Neuronal stem cell (in vitro differentiated cells): Measurements from ENCODE around the gene ASIP.
"Not testable (repeated sequence)": the region's sequence is repeated elsewhere in the genome, so short reads cannot be mapped to it uniquely, and the experiment has no call there.

Source experiments
- DNase-seq: peaks from one replicate; pipeline ENCODE4 v3.0.0-alpha.2; 2013; ENCODE audit warnings: low spot score
- H2AFZ ChIP-seq: one replicate; pipeline ENCODE4 v1.6.1; 2013; ENCODE audit warnings: mild to moderate bottlenecking, low read length, inconsistent platforms
- H2AK5ac ChIP-seq: 2 replicates; pipeline ENCODE4 v1.6.1; 2013; ENCODE audit warnings: low read depth, mild to moderate bottlenecking, inconsistent platforms, low read length, moderate library complexity, mixed read lengths
- H2BK120ac ChIP-seq: 2 replicates; pipeline ENCODE4 v1.6.1; 2013; ENCODE audit warnings: low read depth, mild to moderate bottlenecking, inconsistent platforms, low read length, moderate library complexity, mixed read lengths
- H2BK12ac ChIP-seq: one replicate; pipeline ENCODE4 v1.6.1; 2013; ENCODE audit warnings: low read length, inconsistent platforms
- H2BK15ac ChIP-seq: 2 replicates; pipeline ENCODE4 v1.6.1; 2013; ENCODE audit warnings: mild to moderate bottlenecking, low read length, inconsistent platforms, mixed read lengths
- H2BK5ac ChIP-seq: one replicate; pipeline ENCODE4 v1.6.1; 2013; ENCODE audit warnings: inconsistent platforms, mild to moderate bottlenecking, low read length, moderate library complexity
- H3K14ac ChIP-seq: one replicate; pipeline ENCODE4 v1.6.1; 2013; ENCODE audit warnings: low read length, inconsistent platforms
- H3K18ac ChIP-seq: 2 replicates; pipeline ENCODE4 v1.6.1; 2013; ENCODE audit warnings: low read length, inconsistent platforms
- H3K23ac ChIP-seq: 2 replicates; pipeline ENCODE4 v1.6.1; 2013; ENCODE audit warnings: low read depth, mild to moderate bottlenecking, mixed read lengths, low read length, inconsistent platforms; ENCODE audit not compliant: poor library complexity
- H3K27ac ChIP-seq: replicated peaks from 3 replicates; pipeline ENCODE4 v1.5.1; 2013; ENCODE audit warnings: low read length, inconsistent platforms
- H3K27me3 ChIP-seq, 3 experiments: 2 replicates each; pipeline ENCODE4 v1.6.1; 2013; ENCODE audit warnings: low read length in 3 of 3, mild to moderate bottlenecking in 2 of 3, inconsistent platforms in 1 of 3, low read depth in 1 of 3, mixed read lengths in 1 of 3, moderate library complexity in 1 of 3; ENCODE audit not compliant: control insufficient read depth in 3 of 3, insufficient read depth in 3 of 3
- H3K36me3 ChIP-seq, 2 donors: replicated peaks in 1 of 2; 2 replicates each; pipeline ENCODE4 v1.6.1; 2013; ENCODE audit warnings: low read length in 2 of 2; ENCODE audit not compliant: control insufficient read depth in 2 of 2, insufficient read depth in 2 of 2
- H3K4ac ChIP-seq: 2 replicates; pipeline ENCODE4 v1.6.1; 2013; ENCODE audit warnings: inconsistent platforms, mild to moderate bottlenecking, low read length, moderate library complexity
- H3K4me1 ChIP-seq, 2 donors: 1 replicate in 1 of 2; 2 replicates in 1 of 2; pipeline ENCODE4 v1.6.1; 2013; ENCODE audit warnings: low read length in 2 of 2, low read depth in 1 of 2; ENCODE audit not compliant: control insufficient read depth in 2 of 2, insufficient read depth in 1 of 2
- H3K4me2 ChIP-seq: one replicate; pipeline ENCODE4 v1.6.1; 2013; ENCODE audit warnings: mild to moderate bottlenecking, low read length, inconsistent platforms; ENCODE audit not compliant: insufficient read depth, poor library complexity, severe bottlenecking
- H3K4me3 ChIP-seq, 2 donors: 2 replicates each; pipeline ENCODE4 v1.5.1; 2013; ENCODE audit warnings: low read length in 2 of 2, mild to moderate bottlenecking in 2 of 2, inconsistent platforms in 1 of 2, moderate library complexity in 1 of 2
- H3K79me1 ChIP-seq: one replicate; pipeline ENCODE4 v1.6.1; 2013; ENCODE audit warnings: low read depth, mild to moderate bottlenecking, inconsistent platforms, low read length, moderate library complexity
- H3K9ac ChIP-seq: one replicate; pipeline ENCODE4 v1.6.1; 2013; ENCODE audit warnings: mild to moderate bottlenecking, low read depth, low read length, inconsistent platforms; ENCODE audit not compliant: poor library complexity
- H3K9me3 ChIP-seq, 2 donors: replicated peaks in 1 of 2; 2 replicates each; pipeline versions ENCODE3 to v1.6.1; 2013; ENCODE audit warnings: low read length in 2 of 2, mild to moderate bottlenecking in 2 of 2, inconsistent platforms in 1 of 2, low read depth in 1 of 2, mixed read lengths in 1 of 2, moderate library complexity in 1 of 2; ENCODE audit not compliant: control insufficient read depth in 2 of 2, insufficient read depth in 1 of 2
- H4K8ac ChIP-seq: one replicate; pipeline ENCODE4 v1.6.1; 2013; ENCODE audit warnings: low read depth, mild to moderate bottlenecking, inconsistent platforms, low read length, moderate library complexity
- H4K91ac ChIP-seq: one replicate; pipeline ENCODE4 v1.6.1; 2013; ENCODE audit warnings: low read length, low read depth, mild to moderate bottlenecking, inconsistent platforms; ENCODE audit not compliant: poor library complexity
- WGBS, 2 donors: extraction: QIAGEN DNeasy Blood & Tissue Kit; methylation state at CpG; one replicate each; pipeline ENCODE4 v1.1.7; 2013; ENCODE audit warnings: missing lambda C conversion rate in 2 of 2, mixed read lengths in 1 of 2; ENCODE audit not compliant: insufficient read length in 2 of 2, insufficient replicate concordance in 1 of 2; ENCODE audit errors: extremely low coverage in 2 of 2; 5-methylcytosine and 5-hydroxymethylcytosine counted together

The ASIP gene

DNA sequence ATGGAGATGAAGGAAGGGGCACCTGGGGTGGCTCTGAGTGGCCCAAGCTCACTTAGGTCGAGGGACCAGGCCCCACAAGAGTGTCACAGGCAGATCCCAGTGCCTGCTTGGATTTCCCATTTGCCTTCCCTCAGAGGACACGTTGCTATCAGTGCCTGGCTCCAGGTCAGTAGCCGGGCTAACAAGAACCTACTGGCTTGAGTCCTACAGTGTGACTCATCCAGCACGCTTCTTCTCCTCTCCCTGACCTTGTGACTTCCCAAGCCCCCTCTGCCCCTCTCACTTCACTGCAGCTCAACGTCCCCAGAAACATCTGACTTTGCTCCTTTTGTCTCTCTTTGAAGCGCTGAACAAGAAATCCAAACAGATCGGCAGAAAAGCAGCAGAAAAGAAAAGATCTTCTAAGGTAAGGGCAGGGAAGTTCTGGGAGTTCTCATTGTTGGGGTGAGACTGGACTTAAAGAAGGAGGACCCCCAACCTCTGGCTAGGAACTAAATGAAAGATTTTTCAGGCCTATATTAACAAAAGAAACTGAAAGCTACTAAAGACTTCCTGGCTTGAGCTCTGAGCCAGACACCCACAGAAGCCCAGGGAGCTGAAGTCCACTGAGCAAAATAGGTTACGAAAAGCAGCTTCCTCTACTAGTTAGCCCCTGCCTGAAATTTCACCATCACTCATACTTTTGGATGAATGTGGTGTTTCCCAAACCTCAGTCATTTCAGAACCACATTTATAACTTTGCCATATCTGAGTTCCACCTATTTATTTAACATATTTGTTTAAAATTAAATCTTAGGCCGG lies 21.5 kb downstream of the ASIP start:
- Histone ChIP-seq H2BK120ac (no peak overlapping the region), H2BK12ac (no peak overlapping the region), H3K9ac (no peak overlapping the region), H3K4me1 (peaks cover 7 to 8% of the 10 kb centered on the region in 2 donors), H2BK5ac (no peak overlapping the region), H3K14ac (no peak overlapping the region), H3K27ac (peak overlapping the region; percentile 42), H3K4me3 (peak overlapping the region in 1 of 2 donors; percentile 3), H3K79me1 (no peaks in the 10 kb centered on the region), H3K9me3 (no peaks in the 10 kb centered on the region), H3K23ac (no peak overlapping the region), H4K91ac (no peak overlapping the region), H3K18ac (peak overlapping the region; percentile 95), H3K4me2 (no peak overlapping the region), H3K36me3 (peaks cover 0 to 2% of the 10 kb centered on the region in 2 donors), H3K4ac (no peak overlapping the region), H2BK15ac (no peak overlapping the region), H2AFZ (peak overlapping the region; percentile 73), H2AK5ac (no peak overlapping the region), H4K8ac (peak overlapping the region; percentile 48), H3K27me3 (no peaks in the 10 kb centered on the region)
- DNase-seq, result no peak
- no CpG with 5 or more reads among the region's 9 CpGs for WGBS, 2 donors

DNA sequence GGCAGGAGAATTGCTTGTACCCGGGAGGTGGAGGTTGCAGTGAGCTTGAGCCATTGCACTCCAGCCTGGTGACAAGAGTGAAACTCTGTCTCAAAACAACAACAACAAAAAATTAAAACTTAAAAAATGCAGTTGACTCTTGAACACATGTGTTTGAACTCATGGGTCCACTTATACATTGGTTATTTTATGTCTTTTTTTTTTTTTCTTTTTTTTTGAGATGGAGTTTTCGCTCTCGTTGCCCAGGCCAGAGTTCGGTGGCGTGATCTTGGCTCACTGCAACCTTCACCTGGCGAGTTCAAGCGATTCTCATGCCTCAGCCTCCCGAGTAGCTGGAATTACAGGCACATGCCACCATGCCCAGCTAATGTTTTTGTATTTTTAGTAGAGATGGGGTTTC lies 22.2 kb downstream of the ASIP start:
- H3K4ac ChIP-seq, H3K9me3 ChIP-seq, H4K91ac ChIP-seq, H2AFZ ChIP-seq, H3K27me3 ChIP-seq, H3K9ac ChIP-seq, H3K4me3 ChIP-seq, H3K14ac ChIP-seq, H2AK5ac ChIP-seq, H2BK12ac ChIP-seq, H2BK15ac ChIP-seq, H2BK120ac ChIP-seq, H3K4me2 ChIP-seq, H3K79me1 ChIP-seq, H3K23ac ChIP-seq, DNase-seq, H3K36me3 ChIP-seq, H3K4me1 ChIP-seq, H2BK5ac ChIP-seq, H4K8ac ChIP-seq, H3K18ac ChIP-seq, H3K27ac ChIP-seq: not testable (repeated sequence)
- no CpG with 5 or more reads among the region's 8 CpGs for WGBS, 2 donors

DNA sequence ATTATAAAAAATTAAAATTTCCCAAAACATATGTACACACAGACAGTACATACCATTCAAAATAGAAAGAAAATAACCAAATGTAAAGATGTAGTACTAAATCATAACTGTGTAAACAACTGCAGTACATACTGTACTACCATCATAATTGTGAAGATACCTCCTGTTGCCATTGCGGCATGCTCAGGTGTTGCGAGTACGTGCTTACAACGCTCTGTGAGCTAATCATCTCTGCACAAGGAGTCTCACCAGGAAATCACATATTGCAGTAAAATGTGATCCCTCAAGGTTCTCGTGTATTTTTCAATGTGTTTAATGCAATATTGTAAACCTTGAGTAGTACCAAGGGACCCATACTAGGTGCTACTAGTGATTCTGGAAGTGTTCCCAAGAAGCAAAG lies 22.9 kb downstream of the ASIP start:
- peaks cover 0 to 3% (median 0%) of the 10 kb centered on the region in 3 experiments for H3K27me3 ChIP-seq
- no peak overlapping the region for H2AK5ac ChIP-seq
- H3K18ac ChIP-seq, result no peak overlapping the region
- H3K79me1 ChIP-seq, result no peaks in the 10 kb centered on the region
- H3K14ac ChIP-seq, result no peak overlapping the region
- no peak overlapping the region for H3K9ac ChIP-seq
- H4K91ac ChIP-seq, result no peak overlapping the region
- H3K27ac ChIP-seq, result no peak overlapping the region
- WGBS, 2 donors, result no CpG with 5 or more reads among the region's 5 CpGs
- H2BK5ac ChIP-seq, result no peak overlapping the region
- H2BK15ac ChIP-seq, result no peak overlapping the region
- H3K4me1 ChIP-seq, result peaks cover 7 to 8% of the 10 kb centered on the region in 2 donors
- no peak overlapping the region for H4K8ac ChIP-seq
- peaks cover 1 to 6% of the 10 kb centered on the region in 2 donors for H3K36me3 ChIP-seq
- no peak for DNase-seq
- H3K4me2 ChIP-seq, result no peak overlapping the region
- no peak overlapping the region for H2AFZ ChIP-seq
- no peaks in the 10 kb centered on the region for H3K9me3 ChIP-seq
- H3K23ac ChIP-seq, result no peak overlapping the region
- H3K4me3 ChIP-seq, result no peak overlapping the region
- no peak overlapping the region for H3K4ac ChIP-seq
- H2BK120ac ChIP-seq, result no peak overlapping the region
- no peak overlapping the region for H2BK12ac ChIP-seq

DNA sequence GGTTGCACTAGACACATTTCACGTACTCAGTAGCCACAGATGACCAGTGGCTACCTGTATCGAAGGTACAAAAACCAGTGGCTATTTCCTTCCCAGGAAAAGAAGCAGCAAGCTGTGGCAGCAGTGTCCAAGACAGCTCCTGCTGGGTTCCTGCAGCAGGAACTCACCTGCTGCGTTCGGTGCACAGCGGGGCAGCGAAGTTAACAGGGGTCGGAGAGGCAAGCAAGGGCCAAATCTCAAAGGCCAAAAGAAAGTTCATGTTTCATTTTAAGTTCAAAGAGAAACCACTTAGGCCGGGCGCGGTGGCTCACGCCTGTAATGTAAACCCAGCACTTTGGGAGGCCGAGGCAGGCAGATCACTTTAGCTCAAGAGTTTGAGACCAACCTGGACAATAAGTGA lies 26.9 kb downstream of the ASIP start:
- no peak overlapping the region for H3K4me2 ChIP-seq
- H3K18ac ChIP-seq, result no peak overlapping the region
- no peak overlapping the region for H4K91ac ChIP-seq
- no peak overlapping the region for H2BK120ac ChIP-seq
- no peak overlapping the region for H2AFZ ChIP-seq
- no peaks in the 10 kb centered on the region for H3K79me1 ChIP-seq
- H3K36me3 ChIP-seq, result peaks cover 1 to 36% of the 10 kb centered on the region in 2 donors
- H2BK15ac ChIP-seq, result no peak overlapping the region
- no peaks in the 10 kb centered on the region for H3K9me3 ChIP-seq
- no peak overlapping the region for H3K23ac ChIP-seq
- H2BK12ac ChIP-seq, result no peak overlapping the region
- H3K27me3 ChIP-seq, result peaks cover 0 to 3% (median 0%) of the 10 kb centered on the region in 3 experiments
- no peak overlapping the region for H4K8ac ChIP-seq
- H2BK5ac ChIP-seq, result no peak overlapping the region
- no peak overlapping the region for H3K9ac ChIP-seq
- H3K14ac ChIP-seq, result no peak overlapping the region
- H3K4ac ChIP-seq, result no peak overlapping the region
- no peaks in the 10 kb centered on the region for H3K4me1 ChIP-seq
- no peak overlapping the region for H3K4me3 ChIP-seq
- no peak overlapping the region for H2AK5ac ChIP-seq
- WGBS, 2 donors, result no CpG with 5 or more reads among the region's 12 CpGs
- no peak for DNase-seq
- no peak overlapping the region for H3K27ac ChIP-seq
